Measurements from ENCODE around the gene ITGA6. TPM values are rescaled to one million over a fixed set of nuclear protein-coding genes. Genes with fewer than 3 reads are reported as not detected.

ITGA6 gene
- total and polyA plus RNA-seq, 2 donors (not counting 1 experiment from before 2014, with no cell fraction given), result 6.4 to 19.8 TPM

DNA sequence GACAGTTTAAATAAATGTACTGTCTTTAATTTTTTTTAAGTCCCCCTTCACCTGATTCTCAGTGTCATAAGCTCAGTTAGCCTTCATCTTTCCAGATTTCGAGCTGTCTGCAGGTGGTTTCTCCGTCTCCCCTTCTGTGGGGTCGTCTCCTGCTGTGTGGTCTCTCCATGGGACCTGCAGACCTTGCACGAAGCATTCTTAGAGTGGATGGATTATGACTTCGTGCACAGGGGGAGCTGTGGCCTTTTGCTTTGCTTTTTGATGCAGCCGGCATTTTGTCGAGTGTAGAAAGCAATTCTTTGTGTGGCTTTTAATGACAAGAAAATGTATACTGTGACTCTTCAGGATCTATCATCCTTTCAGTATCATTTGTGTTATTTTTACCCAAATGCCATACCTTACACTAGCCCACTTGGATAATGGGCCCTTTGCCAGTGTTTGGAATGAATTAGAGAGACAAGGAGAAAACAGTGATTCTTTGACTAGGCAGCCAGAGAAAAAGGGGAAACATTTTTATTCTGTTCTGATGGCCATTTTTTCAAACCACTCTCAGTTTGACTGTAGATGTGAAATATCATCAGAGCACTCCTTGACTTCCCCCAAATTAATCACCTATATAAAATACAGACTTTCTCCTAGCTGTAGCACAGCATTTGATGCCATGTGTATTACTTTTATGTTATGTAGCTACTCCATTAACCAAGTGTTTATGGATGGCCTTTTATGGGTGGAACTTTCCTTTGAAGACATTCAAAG lies 54.3 kb downstream of the ITGA6 start:
- H3K4me3 ChIP-seq (replicated peaks in 1 of 4; ENCODE audit: control extremely low read depth in 1 of 4, insufficient read depth in 1 of 4, low read depth in 3 of 4, low read length in 4 of 4), result no peak overlapping the region
- H3K4me1 ChIP-seq (ENCODE audit: control insufficient read depth, extremely low read depth, insufficient read depth, low read length), result peaks cover 6% of the 10 kb centered on the region
- no peak overlapping the region for H3K27ac ChIP-seq (ENCODE audit: insufficient read depth, low read length)
- no peaks in the 10 kb centered on the region for H3K9me3 ChIP-seq (ENCODE audit: control insufficient read depth, insufficient read depth, low read depth, low read length)
- no peak overlapping the region for H3K9ac ChIP-seq (ENCODE audit: insufficient read depth, low read length)
- DNase-seq (ENCODE audit: low read depth in 2 of 2), result no peak
- no peaks in the 10 kb centered on the region for H3K27me3 ChIP-seq (ENCODE audit: control insufficient read depth, insufficient read depth, low read length)
- H4K20me1 ChIP-seq (ENCODE audit: control insufficient read depth, extremely low read depth, insufficient read depth, low read length), result no peaks in the 10 kb centered on the region
- no peak overlapping the region for H2AFZ ChIP-seq (ENCODE audit: low read length)
- TF ChIP-seq EZH2 (IDR thresholded peaks at IDR 0.05; ENCODE audit: low read length, missing control alignments) (no peak), CTCF (conservative IDR thresholded peaks at IDR 0.05 in 1 of 2, IDR thresholded peaks at IDR 0.05 in 1 of 2; ENCODE audit: low read depth in 1 of 2, low read length in 2 of 2) (no peak)
- H3K4me2 ChIP-seq (ENCODE audit: extremely low read depth, insufficient read depth, low read length), result no peak overlapping the region
- H3K79me2 ChIP-seq (ENCODE audit: control insufficient read depth, insufficient read depth, low read length), result no peaks in the 10 kb centered on the region
- H3K36me3 ChIP-seq (ENCODE audit: control insufficient read depth, insufficient read depth, low read length), result no peaks in the 10 kb centered on the region

- peak; percentile 14 to 53 for DNase-seq (ENCODE audit: low read depth in 2 of 2)
- TF ChIP-seq CTCF (conservative IDR thresholded peaks at IDR 0.05 in 1 of 2, IDR thresholded peaks at IDR 0.05 in 1 of 2; ENCODE audit: low read depth in 1 of 2, low read length in 2 of 2), result peak; percentile 36 to 38
- no peak for TF ChIP-seq EZH2 (IDR thresholded peaks at IDR 0.05; ENCODE audit: low read length, missing control alignments)
- Histone ChIP-seq H4K20me1 (ENCODE audit: control insufficient read depth, extremely low read depth, insufficient read depth, low read length) (no peaks in the 10 kb centered on the region), H3K9me3 (ENCODE audit: control insufficient read depth, insufficient read depth, low read depth, low read length) (no peaks in the 10 kb centered on the region), H3K4me2 (ENCODE audit: extremely low read depth, insufficient read depth, low read length) (no peak overlapping the region), H3K4me1 (ENCODE audit: control insufficient read depth, extremely low read depth, insufficient read depth, low read length) (peaks cover 6% of the 10 kb centered on the region), H2AFZ (ENCODE audit: low read length) (no peak overlapping the region), H3K27me3 (ENCODE audit: control insufficient read depth, insufficient read depth, low read length) (no peaks in the 10 kb centered on the region), H3K36me3 (ENCODE audit: control insufficient read depth, insufficient read depth, low read length) (no peaks in the 10 kb centered on the region), H3K27ac (ENCODE audit: insufficient read depth, low read length) (no peak overlapping the region), H3K4me3 (replicated peaks in 1 of 4; ENCODE audit: control extremely low read depth in 1 of 4, insufficient read depth in 1 of 4, low read depth in 3 of 4, low read length in 4 of 4) (no peak overlapping the region), H3K79me2 (ENCODE audit: control insufficient read depth, insufficient read depth, low read length) (no peaks in the 10 kb centered on the region), H3K9ac (ENCODE audit: insufficient read depth, low read length) (no peak overlapping the region)
Measured at GRCh38 chr2:172484253-172484652, 56.9 kb downstream of the ITGA6 start.

GRCh38 chr2:172484706-172485105 lies 57.3 kb downstream of the ITGA6 start:
- no peak overlapping the region for H3K27ac ChIP-seq (ENCODE audit: insufficient read depth, low read length)
- TF ChIP-seq CTCF (conservative IDR thresholded peaks at IDR 0.05 in 1 of 2, IDR thresholded peaks at IDR 0.05 in 1 of 2; ENCODE audit: low read depth in 1 of 2, low read length in 2 of 2) (no peak), EZH2 (IDR thresholded peaks at IDR 0.05; ENCODE audit: low read length, missing control alignments) (no peak)
- H3K4me2 ChIP-seq (ENCODE audit: extremely low read depth, insufficient read depth, low read length), result no peak overlapping the region
- no peak overlapping the region for H3K4me3 ChIP-seq (replicated peaks in 1 of 4; ENCODE audit: control extremely low read depth in 1 of 4, insufficient read depth in 1 of 4, low read depth in 3 of 4, low read length in 4 of 4)
- H3K4me1 ChIP-seq (ENCODE audit: control insufficient read depth, extremely low read depth, insufficient read depth, low read length), result peaks cover 6% of the 10 kb centered on the region
- no peaks in the 10 kb centered on the region for H3K27me3 ChIP-seq (ENCODE audit: control insufficient read depth, insufficient read depth, low read length)
- no peaks in the 10 kb centered on the region for H4K20me1 ChIP-seq (ENCODE audit: control insufficient read depth, extremely low read depth, insufficient read depth, low read length)
- no peak for DNase-seq (ENCODE audit: low read depth in 2 of 2)
- no peaks in the 10 kb centered on the region for H3K79me2 ChIP-seq (ENCODE audit: control insufficient read depth, insufficient read depth, low read length)
- H3K36me3 ChIP-seq (ENCODE audit: control insufficient read depth, insufficient read depth, low read length), result no peaks in the 10 kb centered on the region
- H3K9me3 ChIP-seq (ENCODE audit: control insufficient read depth, insufficient read depth, low read depth, low read length), result no peaks in the 10 kb centered on the region
- no peak overlapping the region for H2AFZ ChIP-seq (ENCODE audit: low read length)
- H3K9ac ChIP-seq (ENCODE audit: insufficient read depth, low read length), result no peak overlapping the region

Measured in fibroblast of lung (primary cell).